NCI-H524 treated with DMSO at 0.1 percent for 48 hours (cell line): ENCODE results near the gene ZFC3H1.
A peak's percentile ranks its signal among the peaks of the same experiment; 100 is the strongest.
"Not testable (repeated sequence)": the region's sequence is repeated elsewhere in the genome, so short reads cannot be mapped to it uniquely, and the experiment has no call there.

ENCODE experiments used
- DNase-seq: peaks from one replicate; lab custom pipeline; 2025; lab: John Stamatoyannopoulos, UW

Gene ZFC3H1

GRCh38 chr12:71663561-71664410 is at the start of gene ZFC3H1, which contains the start of gene THAP2:
Gene ZFC3H1, minus strand, starts transcription at chr12:71663848. Its CDS starts 238 bp downstream, at chr12:71663610.
Gene THAP2, plus strand, starts transcription at chr12:71664301. Its CDS starts 209 bp downstream, at chr12:71664510.
- DNase-seq: peak; percentile 96

DNA sequence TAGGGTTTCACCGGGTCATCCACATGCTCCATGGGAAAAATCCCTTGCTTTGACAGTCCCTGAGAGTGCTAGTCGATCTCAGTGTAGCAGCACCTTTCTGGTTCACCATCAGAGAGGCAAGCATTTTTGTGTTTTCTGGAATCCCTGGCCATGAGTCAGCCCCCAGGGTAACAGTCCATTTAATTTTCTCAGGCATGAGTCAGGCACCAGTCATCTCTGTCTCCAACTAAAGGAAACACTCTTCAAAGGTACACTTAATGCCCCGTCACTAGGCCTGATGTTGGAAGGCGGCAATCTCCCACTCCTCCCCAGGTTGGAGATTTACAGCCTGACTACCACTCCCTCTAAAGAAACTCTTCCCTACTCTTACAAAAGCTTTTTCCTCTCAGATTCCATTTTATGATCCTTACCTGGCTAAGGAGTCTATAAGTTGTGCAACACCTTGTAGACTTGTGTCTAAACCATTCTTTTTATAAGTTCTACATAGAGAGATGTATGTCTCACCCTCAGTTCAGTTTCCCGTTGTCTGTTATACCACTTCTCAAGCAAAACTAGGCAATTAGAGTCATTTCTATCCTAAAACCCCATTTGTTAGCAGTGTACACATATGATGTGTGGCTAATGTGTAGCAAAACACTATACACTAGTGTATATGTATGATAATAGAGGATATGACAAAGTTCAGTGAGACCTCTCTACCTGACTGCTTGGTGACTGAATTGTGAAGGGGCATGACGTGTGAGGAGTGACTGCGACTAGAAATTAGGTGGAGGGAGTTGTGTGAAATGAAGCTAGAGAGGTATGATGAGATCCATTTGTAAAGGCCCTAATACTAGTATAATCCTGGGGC is 46.9 kb upstream of the ZFC3H1 start:
- DNase-seq: no peak

DNA sequence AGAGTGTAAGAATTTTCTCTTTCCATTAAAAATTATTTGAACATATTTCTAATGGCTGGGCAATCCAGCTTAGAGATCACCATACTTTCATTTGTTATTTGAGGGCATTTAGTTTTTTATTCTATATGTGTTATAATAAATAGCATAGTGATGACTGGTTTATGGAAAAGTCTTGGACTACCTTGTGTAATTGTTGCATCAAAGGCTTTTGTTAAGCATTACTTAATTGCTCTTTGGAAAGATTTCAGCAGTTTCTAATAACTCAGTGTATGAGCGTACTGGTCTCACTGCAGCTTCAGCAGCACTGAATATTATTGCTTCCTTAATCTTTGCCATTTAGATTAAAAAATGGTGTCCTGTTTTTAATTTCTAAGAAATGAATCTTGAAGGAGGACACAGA is 45.0 kb upstream of the ZFC3H1 start:
- no peak for DNase-seq

DNA sequence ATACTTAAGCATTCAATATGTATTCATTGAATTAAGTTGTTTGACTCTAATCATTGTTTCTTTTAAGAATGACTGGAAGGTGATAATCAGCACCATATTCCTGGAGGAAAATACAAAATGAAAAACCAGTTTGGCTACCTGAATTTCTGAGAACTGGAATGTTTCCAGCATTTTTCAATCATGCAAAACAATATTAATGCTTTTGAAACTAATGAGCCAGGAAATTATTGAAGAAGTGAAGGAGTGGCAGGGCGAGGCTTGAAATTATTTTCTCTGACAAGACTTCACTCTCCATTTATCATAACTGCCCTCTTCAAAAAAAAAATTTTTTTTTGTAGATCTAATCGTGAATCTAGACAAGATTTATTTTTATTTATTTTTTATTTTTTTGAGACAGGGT is 41.3 kb upstream of the ZFC3H1 start:
- no peak for DNase-seq

DNA sequence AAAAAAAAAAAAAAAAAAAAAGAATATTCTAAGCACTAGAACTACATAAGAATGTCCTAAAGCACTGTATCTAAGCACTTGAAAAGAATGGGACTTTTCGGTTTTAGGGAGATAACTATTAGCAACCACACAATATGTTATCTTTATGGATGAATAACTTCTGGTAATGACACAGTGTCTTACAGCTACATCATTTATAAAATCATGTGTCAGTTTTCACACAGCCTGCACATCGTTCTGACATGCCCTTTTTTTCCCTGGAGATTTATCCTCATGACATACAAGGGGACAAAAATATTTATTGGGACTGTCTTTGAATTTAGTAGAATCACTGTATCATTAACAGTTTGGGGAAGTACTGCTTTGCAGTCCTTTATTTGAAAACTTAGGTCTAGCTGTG is 39.6 kb upstream of the ZFC3H1 start:
- no peak for DNase-seq

- no peak for DNase-seq
Observed at GRCh38 chr12:71702590-71702989, 38.9 kb upstream of the ZFC3H1 start.

GRCh38 chr12:71702181-71702580 is 38.5 kb upstream of the ZFC3H1 start:
- DNase-seq: not testable (repeated sequence)

DNA sequence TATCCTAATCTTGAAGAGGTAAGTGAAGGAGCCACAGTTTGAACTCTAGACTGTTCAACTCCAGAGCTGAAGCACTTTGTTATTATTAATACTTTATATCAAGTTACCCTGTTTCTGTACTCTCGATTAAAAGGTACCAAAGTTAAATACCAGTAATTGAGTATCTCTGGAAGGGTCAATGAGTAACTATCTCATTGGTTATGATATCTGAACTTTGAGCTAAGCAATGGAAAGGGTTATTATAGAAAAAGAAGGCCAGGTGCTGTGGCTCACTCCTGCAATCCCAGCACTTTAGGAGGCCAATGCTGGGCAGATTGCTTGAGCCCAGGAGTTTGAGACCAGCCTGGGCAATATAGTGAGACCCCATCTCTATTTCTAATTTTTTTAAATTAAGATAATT is 32.1 kb upstream of the ZFC3H1 start:
- DNase-seq: no peak

DNA sequence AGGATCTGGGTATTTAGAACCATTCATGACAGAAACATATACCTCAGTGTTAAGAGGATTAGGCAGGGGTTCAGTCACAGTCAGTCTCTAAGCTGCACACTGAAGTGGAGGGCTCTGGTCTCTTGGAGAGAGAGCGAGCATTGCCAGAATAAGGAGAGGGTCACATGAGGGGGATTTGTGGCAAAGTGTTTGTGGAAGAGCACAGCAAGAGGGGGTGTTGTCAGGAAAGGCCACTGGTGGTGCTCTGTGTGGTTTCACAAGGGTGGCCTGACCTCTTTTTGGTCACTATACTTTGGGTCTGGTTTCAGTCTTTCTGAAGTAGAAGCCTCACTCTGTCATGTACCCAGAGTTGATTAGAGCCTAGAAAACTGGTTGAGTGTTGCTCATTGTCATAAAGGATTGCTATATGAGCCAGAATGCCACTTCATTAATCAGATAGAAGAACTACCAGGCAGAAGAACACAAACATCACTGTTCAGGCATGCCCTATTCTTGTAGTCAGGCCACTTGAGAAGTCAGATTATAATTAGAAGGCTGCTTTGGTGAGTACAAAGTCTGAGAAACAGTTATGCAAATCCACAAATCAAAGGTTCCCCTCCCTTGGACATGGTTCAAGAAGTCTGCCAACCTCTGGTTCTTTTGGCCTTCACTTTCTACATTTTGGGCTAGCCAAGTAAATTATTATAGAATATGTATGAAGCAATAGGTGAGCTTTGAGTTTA is 30.6 kb upstream of the ZFC3H1 start:
- peak; percentile 62 for DNase-seq

DNA sequence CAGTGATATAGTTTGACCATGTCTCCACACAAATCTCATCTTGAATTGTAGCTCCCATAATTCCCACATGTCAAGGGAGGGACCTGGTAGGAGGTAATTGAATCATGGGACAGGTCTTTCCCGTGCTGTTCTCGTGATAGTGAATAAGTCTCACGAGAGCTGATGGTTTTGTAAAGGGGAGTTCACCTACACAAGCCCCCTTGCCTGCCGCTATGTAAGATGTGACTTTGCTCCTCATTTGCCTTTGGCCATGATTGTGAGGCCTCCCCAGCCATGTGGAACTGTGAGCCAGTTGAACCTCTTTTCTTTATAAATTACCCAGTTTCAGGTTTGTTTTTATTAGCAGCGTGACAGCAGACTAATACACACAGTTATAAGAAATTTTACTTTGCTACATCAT is 30.0 kb upstream of the ZFC3H1 start:
- not testable (repeated sequence) for DNase-seq

DNA sequence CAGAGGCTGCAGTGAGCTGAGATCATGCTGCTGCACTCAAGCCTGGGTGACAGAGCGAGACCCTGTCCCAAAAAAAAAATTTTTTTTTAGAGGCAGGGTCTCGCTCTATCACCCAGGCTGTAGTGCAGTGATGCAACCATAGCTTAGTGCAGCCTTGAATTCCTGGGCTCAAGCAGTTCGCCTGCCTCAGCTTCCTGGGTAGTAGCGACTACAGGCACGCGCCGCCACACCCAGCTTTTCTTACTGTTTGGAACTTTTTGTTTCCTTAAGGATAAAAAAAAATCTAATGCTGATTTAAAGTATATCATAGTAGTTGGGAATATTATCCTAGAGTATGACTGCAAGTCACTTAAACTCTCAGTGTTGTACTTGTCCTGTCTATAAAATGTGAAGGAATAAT is 29.5 kb upstream of the ZFC3H1 start:
- no peak for DNase-seq

DNA sequence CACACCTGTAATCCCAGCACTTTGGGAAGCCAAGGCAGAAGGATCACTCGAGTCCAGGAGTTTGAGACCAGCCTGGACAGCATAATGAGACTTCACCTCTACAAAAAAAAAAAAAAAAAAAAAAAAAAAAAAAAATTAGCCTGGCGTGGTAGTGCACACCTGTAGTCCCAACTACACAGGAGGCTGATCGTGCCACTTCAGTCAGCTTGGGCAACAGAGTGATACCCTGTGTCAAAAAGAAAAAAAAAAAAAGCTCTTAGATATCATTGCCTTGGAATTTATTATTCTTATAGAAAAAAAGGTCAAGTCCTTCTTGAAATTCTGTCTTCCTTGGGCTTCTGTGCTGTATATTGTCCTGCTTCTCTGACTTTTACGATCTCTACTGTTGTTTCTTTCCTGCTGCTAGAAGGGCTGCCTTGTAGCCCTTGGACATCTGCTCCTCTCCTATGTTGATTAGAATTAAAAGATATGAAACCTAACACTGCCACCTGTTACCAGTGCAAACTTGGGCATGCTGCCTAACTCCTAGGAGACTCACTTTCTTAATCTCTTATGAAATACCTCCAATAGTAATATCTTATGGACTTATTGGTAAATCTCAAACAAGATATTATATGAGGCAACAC is 28.0 kb upstream of the ZFC3H1 start:
- DNase-seq: peak; percentile 80

GRCh38 chr12:71688961-71689570 is 25.4 kb upstream of the ZFC3H1 start:
- no peak for DNase-seq

DNA sequence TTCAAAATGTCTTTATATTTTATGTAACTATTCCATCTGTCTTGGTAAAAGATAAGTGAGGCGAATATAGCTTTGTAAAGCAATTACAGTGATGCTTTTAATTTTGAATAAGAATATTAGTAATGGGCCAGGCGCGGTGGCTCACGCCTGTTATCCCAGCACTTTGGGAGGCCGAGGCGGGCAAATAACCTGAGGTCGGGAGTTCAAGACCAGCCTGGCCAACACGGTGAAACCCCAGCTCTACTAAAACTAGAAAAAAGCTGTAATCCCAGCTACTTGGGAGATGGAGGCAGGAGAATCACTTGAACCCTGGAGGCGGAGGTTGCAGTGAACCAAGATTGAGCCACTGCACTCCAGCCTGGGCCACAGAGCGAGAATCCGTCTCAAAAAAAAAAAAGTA is 23.5 kb upstream of the ZFC3H1 start:
- not testable (repeated sequence) for DNase-seq

- DNase-seq: no peak
Observed at GRCh38 chr12:71686658-71687025, 23.0 kb upstream of the ZFC3H1 start.

GRCh38 chr12:71685914-71686657 is 22.4 kb upstream of the ZFC3H1 start, which contains the start of gene TMEM19:
Gene TMEM19, plus strand, starts transcription at chr12:71686082. Its CDS starts 599 bp downstream, at chr12:71686681.
- peak; percentile 49 for DNase-seq

DNA sequence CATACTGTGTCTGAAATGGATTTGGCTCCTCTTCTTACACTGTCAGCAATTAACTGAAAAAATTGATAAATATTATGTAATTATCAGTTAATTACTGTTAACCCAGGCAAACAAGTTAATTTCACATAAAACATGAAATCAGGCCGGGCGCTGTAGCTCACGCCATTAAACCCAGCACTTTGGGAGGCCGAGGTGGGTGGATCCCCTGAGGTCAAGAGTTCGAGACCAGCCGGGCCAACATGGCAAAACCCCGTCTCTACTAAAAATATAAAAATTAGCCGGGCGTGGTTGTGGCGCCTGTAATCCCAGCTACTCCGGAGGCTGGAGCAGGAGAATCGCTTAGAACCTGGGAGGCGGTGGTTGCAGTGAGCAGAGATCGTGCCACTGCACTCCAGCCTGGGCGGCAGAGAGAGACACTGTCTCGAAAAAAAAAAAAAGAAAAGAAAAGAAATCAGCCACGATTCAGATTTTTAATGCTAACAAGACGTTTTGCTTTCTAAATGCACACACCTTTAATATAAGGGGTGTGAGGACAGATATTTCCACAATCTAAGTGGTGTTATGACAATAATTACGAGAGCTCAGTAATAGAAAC is 21.8 kb upstream of the ZFC3H1 start:
- DNase-seq: no peak

GRCh38 chr12:71684081-71684480 is 20.4 kb upstream of the ZFC3H1 start:
- DNase-seq: no peak

GRCh38 chr12:71683633-71684032 is 20.0 kb upstream of the ZFC3H1 start:
- DNase-seq: no peak

- no peak for DNase-seq
Observed at GRCh38 chr12:71682466-71682865, 18.8 kb upstream of the ZFC3H1 start.
